Esophagus squamous epithelium (tissue), 4 donors: ENCODE measurements around the gene SNX9.

Experiments used
- CTCF ChIP-seq, 6 experiments: fragments of 450-650 bp in 4 of 6; fragments of 200-600 bp in 2 of 6; sonication (generic) in 2 of 6; IDR thresholded peaks; one replicate each; pipeline ENCODE4 v1.5.1; 2016 to 2019; ENCODE audit warnings: antibody characterized with exemption in 6 of 6, mild to moderate bottlenecking in 4 of 6, moderate library complexity in 4 of 6
- POLR2A ChIP-seq, 4 donors: fragments of 450-650 bp; IDR thresholded peaks; one replicate each; pipeline ENCODE4 v1.6.1; 2017; ENCODE audit warnings: antibody characterized with exemption in 4 of 4, mild to moderate bottlenecking in 4 of 4, moderate library complexity in 3 of 4

GRCh38 chr6:157909282-157909664, 86.2 kb downstream of the SNX9 start:
- TF ChIP-seq CTCF (IDR thresholded peaks at IDR 0.05) (no peak), POLR2A (IDR thresholded peaks at IDR 0.05) (no peak)
